Panc1 (cell line): Measurements from ENCODE around the gene FES. TPM values are rescaled to one million over a fixed set of nuclear protein-coding genes. Genes with fewer than 3 reads are reported as not detected.

Experiments
- ATAC-seq: fragments of 200-7000 bp; cut with Tn5 transposase; 2 replicates; pipeline ENCODE4 v1.9.1; 2020; ENCODE audit warnings: mild to moderate bottlenecking, moderate library complexity
- BruUV-seq: library from RNA; stranded (reverse); fragments of 400-500 nt; replicated peaks from 2 replicates; lab custom pipeline; 2021; lab: Mats Ljungman, UMichigan
- CTCF ChIA-PET: fragments of 300-600 bp; sonication (Branson Sonifier 250); formaldehyde crosslinking; loops from one replicate; lab custom pipeline; 2022; ENCODE audit warnings: antibody characterized with exemption; lab: Charles Lee
- POLR2A ChIA-PET: fragments of 300-600 bp; sonication (Branson Sonifier 250); formaldehyde crosslinking; loops from one replicate; lab custom pipeline; 2022; ENCODE audit warnings: antibody characterized with exemption; lab: Charles Lee
- DNase-seq: peaks from one replicate; pipeline ENCODE4 v3.0.0-alpha.2; 2010; ENCODE audit warnings: low read depth, low spot score
- H3K27ac ChIP-seq: 2 replicates; pipeline ENCODE4 v1.5.1; 2011; ENCODE audit warnings: mild to moderate bottlenecking, low read length, inconsistent platforms
- H3K27me3 ChIP-seq: fragments of 200-500 bp; sonication (Bioruptor generic); 2 replicates; pipeline ENCODE4 v1.6.0; 2014; ENCODE audit warnings: low read length, inconsistent platforms; ENCODE audit not compliant: control insufficient read depth, insufficient read depth
- H3K36me3 ChIP-seq: fragments of 200-500 bp; sonication (Bioruptor generic); 2 replicates; pipeline ENCODE4 v1.5.1; 2014; ENCODE audit warnings: inconsistent platforms, mild to moderate bottlenecking, low read length, moderate library complexity; ENCODE audit not compliant: control insufficient read depth, insufficient read depth
- H3K4me1 ChIP-seq: 2 replicates; pipeline ENCODE4 v1.5.1; 2011; ENCODE audit warnings: inconsistent platforms, mild to moderate bottlenecking, low read length, moderate library complexity; ENCODE audit not compliant: control insufficient read depth, insufficient read depth
- H3K4me3 ChIP-seq, 2 experiments: 2 replicates each; pipeline ENCODE4 v1.5.1; 2011 to 2012; ENCODE audit warnings: low read depth in 2 of 2, low read length in 2 of 2, mild to moderate bottlenecking in 2 of 2, inconsistent platforms in 1 of 2, moderate library complexity in 1 of 2
- H3K9me3 ChIP-seq: fragments of 200-500 bp; sonication (Bioruptor generic); 2 replicates; pipeline ENCODE4 v1.5.1; 2014; ENCODE audit warnings: low read depth, mild to moderate bottlenecking, inconsistent platforms, low read length, moderate library complexity; ENCODE audit not compliant: control insufficient read depth, insufficient read depth
- POLR2AphosphoS5 ChIP-seq: IDR thresholded peaks from 2 replicates; pipeline ENCODE4 v1.6.1; 2012; ENCODE audit warnings: mild to moderate bottlenecking, low read depth, low read length, moderate library complexity
- SIN3A ChIP-seq: IDR thresholded peaks from 2 replicates; pipeline ENCODE4 v1.6.1; 2012; ENCODE audit warnings: low read depth, mild to moderate bottlenecking, low read length, moderate library complexity, borderline replicate concordance; ENCODE audit not compliant: insufficient read depth
- TCF7L2 ChIP-seq: IDR thresholded peaks from 2 replicates; pipeline ENCODE4 v1.6.1; 2011; ENCODE audit warnings: mild to moderate bottlenecking, low read depth, low read length, inconsistent platforms
- in situ Hi-C: cut with HindIII; loops from 2 replicates; pipeline ENCODE4 v1.10.0; 2016; ENCODE audit warnings: low sequenced_read_pairs, low pct_unique_long_range_greater_than_20kb
- intact Hi-C: fragments of 100-400 bp; cut with micrococcal nuclease; formaldehyde crosslinking; loops from one replicate; pipeline ENCODE4 v1.10.0; 2022; ENCODE audit not compliant: unreplicated experiment
- total RNA-seq: library from RNA; stranded (reverse); gene quantifications from one replicate; pipeline ENCODE4 v1.2.1, GENCODE V29; 2021; ENCODE audit not compliant: unreplicated experiment
- TF ChIP-seq, protein P1 (sequence below), 2 experiments: IDR thresholded peaks; 2 replicates each; pipeline ENCODE4 v1.6.1; 2011 to 2012; ENCODE audit warnings: low read depth in 2 of 2, control low read depth in 1 of 2, low read length in 1 of 2, mild to moderate bottlenecking in 1 of 2, moderate library complexity in 1 of 2; ENCODE audit not compliant: insufficient read depth in 1 of 2
- TF ChIP-seq, protein P2 (sequence below): fragments of 450-650 bp; IDR thresholded peaks from 2 replicates; pipeline ENCODE4 v1.5.1; 2017; ENCODE audit warnings: mild to moderate bottlenecking

The FES gene
- total RNA-seq, 1 experiment from 2014 or later = 0.64 TPM

DNA sequence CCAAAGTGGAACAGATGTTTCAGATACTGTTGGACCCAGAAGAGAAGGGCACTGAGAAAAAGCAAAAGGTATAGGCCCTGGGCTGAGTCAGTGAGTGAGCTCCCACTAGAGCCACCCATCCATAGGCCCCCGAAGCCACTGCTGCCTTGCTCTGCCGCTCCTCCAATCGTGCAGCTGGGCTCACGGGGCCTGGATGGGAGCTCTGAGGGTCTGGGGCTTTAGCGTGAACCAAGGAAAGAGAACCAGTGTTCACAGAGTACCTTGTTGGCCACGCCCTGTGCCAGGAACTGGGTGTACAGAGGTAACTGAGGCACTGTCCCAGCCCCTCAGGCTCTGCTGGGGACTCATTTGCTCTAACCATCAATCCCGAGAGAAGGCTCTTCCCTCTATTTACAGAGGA, 55.5 kb downstream of the FES start:
- POLR2A ChIA-PET = interaction anchor here (0.6 kb wide), 1 partner anchor 8 kb away, joined by 3 read pairs; no protein-coding TSS in a partner anchor
- no peak overlapping the region for H3K27ac ChIP-seq
- intact Hi-C loops = no loop called here
- no peaks in the 10 kb centered on the region for H3K27me3 ChIP-seq
- CTCF ChIA-PET = interaction anchor here (1.2 kb wide), 1 partner anchor 8 kb away, joined by 3 read pairs; the partner anchor contains the start of gene HDDC3
- ATAC-seq (no peak), DNase-seq (no peak)
- no peaks in the 10 kb centered on the region for H3K9me3 ChIP-seq
- H3K4me3 ChIP-seq = no peak overlapping the region
- H3K36me3 ChIP-seq = peaks cover 2% of the 10 kb centered on the region; the same call in 1 of the 2 replicates
- no TSS peak for BruUV-seq
- TF ChIP-seq SIN3A (no peak), POLR2AphosphoS5 (no peak), TCF7L2 (no peak)
- TF ChIP-seq, protein P1, sequence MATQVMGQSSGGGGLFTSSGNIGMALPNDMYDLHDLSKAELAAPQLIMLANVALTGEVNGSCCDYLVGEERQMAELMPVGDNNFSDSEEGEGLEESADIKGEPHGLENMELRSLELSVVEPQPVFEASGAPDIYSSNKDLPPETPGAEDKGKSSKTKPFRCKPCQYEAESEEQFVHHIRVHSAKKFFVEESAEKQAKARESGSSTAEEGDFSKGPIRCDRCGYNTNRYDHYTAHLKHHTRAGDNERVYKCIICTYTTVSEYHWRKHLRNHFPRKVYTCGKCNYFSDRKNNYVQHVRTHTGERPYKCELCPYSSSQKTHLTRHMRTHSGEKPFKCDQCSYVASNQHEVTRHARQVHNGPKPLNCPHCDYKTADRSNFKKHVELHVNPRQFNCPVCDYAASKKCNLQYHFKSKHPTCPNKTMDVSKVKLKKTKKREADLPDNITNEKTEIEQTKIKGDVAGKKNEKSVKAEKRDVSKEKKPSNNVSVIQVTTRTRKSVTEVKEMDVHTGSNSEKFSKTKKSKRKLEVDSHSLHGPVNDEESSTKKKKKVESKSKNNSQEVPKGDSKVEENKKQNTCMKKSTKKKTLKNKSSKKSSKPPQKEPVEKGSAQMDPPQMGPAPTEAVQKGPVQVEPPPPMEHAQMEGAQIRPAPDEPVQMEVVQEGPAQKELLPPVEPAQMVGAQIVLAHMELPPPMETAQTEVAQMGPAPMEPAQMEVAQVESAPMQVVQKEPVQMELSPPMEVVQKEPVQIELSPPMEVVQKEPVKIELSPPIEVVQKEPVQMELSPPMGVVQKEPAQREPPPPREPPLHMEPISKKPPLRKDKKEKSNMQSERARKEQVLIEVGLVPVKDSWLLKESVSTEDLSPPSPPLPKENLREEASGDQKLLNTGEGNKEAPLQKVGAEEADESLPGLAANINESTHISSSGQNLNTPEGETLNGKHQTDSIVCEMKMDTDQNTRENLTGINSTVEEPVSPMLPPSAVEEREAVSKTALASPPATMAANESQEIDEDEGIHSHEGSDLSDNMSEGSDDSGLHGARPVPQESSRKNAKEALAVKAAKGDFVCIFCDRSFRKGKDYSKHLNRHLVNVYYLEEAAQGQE (IDR thresholded peaks at IDR 0.05; ENCODE audit: insufficient read depth in 1 of 2, low read depth in 2 of 2, low read length in 1 of 2) = no peak
- TF ChIP-seq, protein P2, sequence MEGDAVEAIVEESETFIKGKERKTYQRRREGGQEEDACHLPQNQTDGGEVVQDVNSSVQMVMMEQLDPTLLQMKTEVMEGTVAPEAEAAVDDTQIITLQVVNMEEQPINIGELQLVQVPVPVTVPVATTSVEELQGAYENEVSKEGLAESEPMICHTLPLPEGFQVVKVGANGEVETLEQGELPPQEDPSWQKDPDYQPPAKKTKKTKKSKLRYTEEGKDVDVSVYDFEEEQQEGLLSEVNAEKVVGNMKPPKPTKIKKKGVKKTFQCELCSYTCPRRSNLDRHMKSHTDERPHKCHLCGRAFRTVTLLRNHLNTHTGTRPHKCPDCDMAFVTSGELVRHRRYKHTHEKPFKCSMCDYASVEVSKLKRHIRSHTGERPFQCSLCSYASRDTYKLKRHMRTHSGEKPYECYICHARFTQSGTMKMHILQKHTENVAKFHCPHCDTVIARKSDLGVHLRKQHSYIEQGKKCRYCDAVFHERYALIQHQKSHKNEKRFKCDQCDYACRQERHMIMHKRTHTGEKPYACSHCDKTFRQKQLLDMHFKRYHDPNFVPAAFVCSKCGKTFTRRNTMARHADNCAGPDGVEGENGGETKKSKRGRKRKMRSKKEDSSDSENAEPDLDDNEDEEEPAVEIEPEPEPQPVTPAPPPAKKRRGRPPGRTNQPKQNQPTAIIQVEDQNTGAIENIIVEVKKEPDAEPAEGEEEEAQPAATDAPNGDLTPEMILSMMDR = no peak
- in situ Hi-C loops = no loop called here
- peaks cover 7% of the 10 kb centered on the region for H3K4me1 ChIP-seq

DNA sequence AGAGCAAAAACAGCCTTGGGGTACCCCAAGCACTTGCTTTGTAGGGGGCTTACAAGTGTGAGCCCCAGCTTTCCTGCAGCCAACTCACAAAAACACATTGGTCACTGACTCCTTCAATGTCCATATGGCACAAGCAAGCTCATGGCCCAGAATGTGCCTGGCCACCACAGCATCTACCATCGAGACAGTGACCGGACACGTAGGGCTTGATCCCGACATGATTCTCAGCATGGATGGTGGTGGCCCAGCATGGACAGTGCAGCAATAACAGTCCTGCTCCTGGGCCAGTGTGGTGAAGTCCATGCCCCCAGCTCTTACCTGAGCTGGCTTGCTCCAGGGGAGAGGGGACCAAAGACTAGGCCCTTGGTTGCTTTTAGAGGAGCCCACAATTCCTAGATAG, 56.7 kb downstream of the FES start:
- TSS peak; percentile 49 for BruUV-seq
- no peak overlapping the region for H3K27ac ChIP-seq
- no peaks in the 10 kb centered on the region for H3K27me3 ChIP-seq
- DNase-seq = no peak
- peaks cover 6% of the 10 kb centered on the region for H3K4me1 ChIP-seq
- TF ChIP-seq SIN3A = no peak
- H3K4me3 ChIP-seq = no peak overlapping the region
- intact Hi-C loops (no loop called here), in situ Hi-C loops (no loop called here)
- ChIA-PET CTCF (interaction anchor here (0.6 to 1.2 kb wide), 2 partner anchors 9 to 109 kb away, joined by 3 read pairs; partner anchors contain the start of gene HDDC3), POLR2A (no interaction called here)
- H3K9me3 ChIP-seq = no peaks in the 10 kb centered on the region
- no peak for ATAC-seq
- H3K36me3 ChIP-seq = no peaks in the 10 kb centered on the region; the same call in 1 of the 2 replicates
